Smooth muscle cell (in vitro differentiated cells): Measurements from ENCODE around the gene DMRTC2. TPM values are rescaled to one million over a fixed set of nuclear protein-coding genes. Genes with fewer than 3 reads are reported as not detected.
A peak's percentile ranks its signal among the peaks of the same experiment; 100 is the strongest.

ENCODE experiments used
- DNase-seq: peaks from one replicate; lab custom pipeline; 2025; ENCODE audit not compliant: unreplicated experiment; lab: John Stamatoyannopoulos, UW
- H2AFZ ChIP-seq: fragments of 200-600 bp; sonication (generic); 2 replicates; pipeline ENCODE4 v1.6.0; 2016; ENCODE audit warnings: antibody characterized with exemption, low read depth, mild to moderate bottlenecking
- H3F3A ChIP-seq: fragments of 200-600 bp; sonication (generic); 2 replicates; pipeline ENCODE4 v1.6.0; 2017; ENCODE audit warnings: antibody characterized with exemption, low read depth
- H3K27ac ChIP-seq: fragments of 200-600 bp; sonication (generic); 2 replicates; pipeline ENCODE4 v1.5.1; 2016; ENCODE audit warnings: low read depth, mild to moderate bottlenecking
- H3K27me3 ChIP-seq: fragments of 200-600 bp; sonication (generic); 2 replicates; pipeline ENCODE4 v1.6.1; 2016; ENCODE audit warnings: low read depth, mild to moderate bottlenecking
- H3K36me3 ChIP-seq: fragments of 200-600 bp; sonication (generic); 2 replicates; pipeline ENCODE4 v1.5.1; 2016; ENCODE audit warnings: low read depth
- H3K4me1 ChIP-seq: fragments of 200-600 bp; sonication (generic); 2 replicates; pipeline ENCODE4 v1.5.1; 2016; ENCODE audit warnings: low read depth
- H3K4me2 ChIP-seq: fragments of 200-600 bp; sonication (generic); 2 replicates; pipeline ENCODE4 v1.6.0; 2016; ENCODE audit warnings: mild to moderate bottlenecking
- H3K4me3 ChIP-seq: fragments of 200-600 bp; sonication (generic); 2 replicates; pipeline ENCODE4 v1.5.1; 2016; ENCODE audit warnings: mild to moderate bottlenecking
- H3K79me2 ChIP-seq: fragments of 200-600 bp; sonication (generic); 2 replicates; pipeline ENCODE4 v1.6.0; 2016; ENCODE audit warnings: low read depth, mild to moderate bottlenecking
- H3K9ac ChIP-seq: fragments of 200-600 bp; sonication (generic); 2 replicates; pipeline ENCODE4 v1.6.0; 2016; ENCODE audit warnings: low read depth
- H3K9me3 ChIP-seq: fragments of 200-600 bp; sonication (generic); replicated peaks from 2 replicates; pipeline ENCODE4 v1.5.1; 2016; ENCODE audit warnings: low read depth
- H4K20me1 ChIP-seq: fragments of 200-600 bp; sonication (generic); 2 replicates; pipeline ENCODE4 v1.6.0; 2016; ENCODE audit warnings: low read depth
- WGBS: methylation state at CpG from one replicate; pipeline ENCODE4 v1.1.7; 2016; ENCODE audit warnings: low lambda C conversion rate; 5-methylcytosine and 5-hydroxymethylcytosine counted together
- polyA plus RNA-seq: library from polyadenylated mRNA; unstranded; fragments of >200 nt; fragmentation: Nextera tagmentation; extraction: Ambion mirVana; gene quantifications from 2 replicates; pipeline ENCODE4 v1.2.1, GENCODE V29; 2016
- total RNA-seq: library from RNA; depleted of rRNA; stranded (reverse); fragments of >200 nt; gene quantifications from 2 replicates; pipeline ENCODE4 v1.2.3, GENCODE V29; 2014
- TF ChIP-seq, protein P1 (sequence below): fragments of 200-600 bp; sonication (generic); IDR thresholded peaks from 2 replicates; pipeline ENCODE4 v1.5.1; 2017; ENCODE audit warnings: borderline replicate concordance, mild to moderate bottlenecking, antibody characterized with exemption; ENCODE audit not compliant: insufficient read depth, poor library complexity, severe bottlenecking

Gene DMRTC2
- total and polyA plus RNA-seq, 2 experiments from 2014 or later, result not detected

DNA sequence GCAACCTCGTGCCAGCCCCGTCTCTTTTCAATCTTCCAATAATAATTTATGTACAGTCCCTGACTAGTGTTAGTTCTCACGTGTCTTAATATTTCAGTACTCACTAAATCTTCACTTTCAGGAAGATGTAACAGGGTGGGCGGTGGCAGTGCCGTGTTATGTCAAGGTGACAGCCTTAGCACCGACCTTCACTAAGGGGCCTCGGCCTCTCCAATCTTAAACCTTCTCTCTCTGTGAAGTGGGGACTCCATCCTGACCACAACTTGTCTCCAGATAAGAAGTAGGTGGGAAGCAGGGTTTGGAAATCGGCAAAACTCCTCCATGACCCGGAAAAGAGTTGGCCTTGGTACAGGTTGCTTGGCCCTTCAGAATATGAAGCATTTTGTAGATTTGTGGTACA, 17.0 kb downstream of the DMRTC2 start:
- WGBS, result 89% methylated on average over 9 of the region's 9 CpGs
- peaks cover 5% of the 10 kb centered on the region for H3K36me3 ChIP-seq
- H3K4me3 ChIP-seq, result peak overlapping the region; percentile 69
- H3K27ac ChIP-seq, result peak overlapping the region; percentile 91
- peak overlapping the region; percentile 99 for H3K9ac ChIP-seq
- peak overlapping the region; percentile 88 for H3K4me2 ChIP-seq
- peaks cover 21% of the 10 kb centered on the region for H3K4me1 ChIP-seq
- H3F3A ChIP-seq, result peaks cover 10% of the 10 kb centered on the region
- H3K9me3 ChIP-seq, result no peaks in the 10 kb centered on the region
- H4K20me1 ChIP-seq, result peaks cover 65% of the 10 kb centered on the region
- TF ChIP-seq, protein P1, sequence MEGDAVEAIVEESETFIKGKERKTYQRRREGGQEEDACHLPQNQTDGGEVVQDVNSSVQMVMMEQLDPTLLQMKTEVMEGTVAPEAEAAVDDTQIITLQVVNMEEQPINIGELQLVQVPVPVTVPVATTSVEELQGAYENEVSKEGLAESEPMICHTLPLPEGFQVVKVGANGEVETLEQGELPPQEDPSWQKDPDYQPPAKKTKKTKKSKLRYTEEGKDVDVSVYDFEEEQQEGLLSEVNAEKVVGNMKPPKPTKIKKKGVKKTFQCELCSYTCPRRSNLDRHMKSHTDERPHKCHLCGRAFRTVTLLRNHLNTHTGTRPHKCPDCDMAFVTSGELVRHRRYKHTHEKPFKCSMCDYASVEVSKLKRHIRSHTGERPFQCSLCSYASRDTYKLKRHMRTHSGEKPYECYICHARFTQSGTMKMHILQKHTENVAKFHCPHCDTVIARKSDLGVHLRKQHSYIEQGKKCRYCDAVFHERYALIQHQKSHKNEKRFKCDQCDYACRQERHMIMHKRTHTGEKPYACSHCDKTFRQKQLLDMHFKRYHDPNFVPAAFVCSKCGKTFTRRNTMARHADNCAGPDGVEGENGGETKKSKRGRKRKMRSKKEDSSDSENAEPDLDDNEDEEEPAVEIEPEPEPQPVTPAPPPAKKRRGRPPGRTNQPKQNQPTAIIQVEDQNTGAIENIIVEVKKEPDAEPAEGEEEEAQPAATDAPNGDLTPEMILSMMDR, result no peak
- DNase-seq, result no peak
- no peak overlapping the region for H2AFZ ChIP-seq
- no peaks in the 10 kb centered on the region for H3K27me3 ChIP-seq
- H3K79me2 ChIP-seq, result peaks cover 66% of the 10 kb centered on the region

DNA sequence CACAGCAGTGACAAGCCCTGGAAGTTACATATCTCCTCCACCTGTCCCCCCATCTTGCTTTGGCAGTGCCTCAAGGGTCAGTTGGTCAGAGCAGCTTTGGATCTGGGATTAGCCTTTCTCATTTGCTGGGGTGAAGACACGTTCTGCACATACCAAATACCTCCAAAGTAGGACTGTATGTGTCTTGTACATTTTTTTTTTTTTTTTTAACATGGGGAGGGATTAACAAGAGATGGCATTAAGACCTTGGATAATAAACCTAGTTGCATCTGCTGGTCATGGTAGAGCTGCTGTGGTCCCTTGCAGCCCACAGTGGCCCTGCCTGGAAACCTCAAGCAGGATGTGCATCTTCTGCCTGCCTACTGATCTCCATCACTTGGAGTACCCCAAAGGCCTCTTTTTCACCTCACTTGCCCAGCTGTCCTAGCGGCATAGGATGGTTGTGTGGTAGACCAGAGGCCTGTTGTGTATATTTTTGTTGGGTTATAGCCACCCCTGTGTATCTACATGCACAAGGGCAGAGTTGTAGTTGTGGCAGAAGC, 17.7 kb downstream of the DMRTC2 start:
- no peaks in the 10 kb centered on the region for H3K27me3 ChIP-seq
- H3K9me3 ChIP-seq, result no peaks in the 10 kb centered on the region
- WGBS, result 89% methylated on average over 2 of the region's 2 CpGs
- TF ChIP-seq, protein P1, result no peak
- H3K9ac ChIP-seq, result peak overlapping the region; percentile 99
- H3K36me3 ChIP-seq, result peaks cover 5% of the 10 kb centered on the region
- H2AFZ ChIP-seq, result no peak overlapping the region
- peaks cover 71% of the 10 kb centered on the region for H3K79me2 ChIP-seq
- no peak overlapping the region for H3K27ac ChIP-seq
- H4K20me1 ChIP-seq, result peaks cover 71% of the 10 kb centered on the region
- H3K4me1 ChIP-seq, result peaks cover 21% of the 10 kb centered on the region
- peaks cover 15% of the 10 kb centered on the region for H3F3A ChIP-seq
- H3K4me2 ChIP-seq, result peak overlapping the region; percentile 88
- DNase-seq, result no peak
- H3K4me3 ChIP-seq, result peak overlapping the region; percentile 69

DNA sequence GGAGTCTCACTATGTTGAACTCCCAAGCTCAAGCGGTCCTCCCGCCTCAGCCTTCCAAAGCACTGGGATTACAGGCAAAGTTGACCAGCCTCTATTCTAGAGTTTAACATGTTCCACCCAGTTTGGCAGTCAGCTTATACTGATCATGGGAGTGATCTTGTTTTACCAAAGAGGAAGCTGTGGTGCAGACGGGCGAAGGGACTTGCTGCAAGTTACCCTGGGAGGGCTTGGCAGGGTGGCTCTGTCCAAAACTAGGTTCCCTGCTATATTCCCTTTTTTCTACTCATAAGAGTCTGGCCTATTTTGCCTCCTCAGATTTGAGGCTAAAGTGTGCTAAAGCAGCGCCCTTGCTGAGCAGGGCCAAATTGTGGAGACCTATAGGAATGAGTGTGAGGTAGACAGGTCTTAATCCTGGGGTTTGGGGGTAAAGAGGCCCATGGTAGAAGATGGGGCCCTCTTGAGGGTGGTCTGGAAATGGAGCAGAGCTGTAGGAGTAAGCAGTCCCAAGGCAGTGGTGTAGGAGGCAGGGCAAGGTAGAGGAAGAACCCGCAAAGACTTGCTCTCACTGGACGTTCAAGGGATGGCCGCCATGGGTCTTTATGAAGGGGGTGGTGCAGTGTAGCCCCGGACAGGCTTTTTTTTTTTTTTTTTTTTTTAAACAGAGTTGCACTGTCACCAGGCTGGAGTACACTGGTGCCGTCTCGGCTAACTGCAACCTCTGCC, 18.5 kb downstream of the DMRTC2 start:
- Histone ChIP-seq H4K20me1 (peaks cover 80% of the 10 kb centered on the region), H3K4me2 (no peak overlapping the region), H2AFZ (no peak overlapping the region), H3K36me3 (peaks cover 5% of the 10 kb centered on the region), H3F3A (peaks cover 15% of the 10 kb centered on the region), H3K9me3 (no peaks in the 10 kb centered on the region), H3K27me3 (no peaks in the 10 kb centered on the region), H3K27ac (no peak overlapping the region), H3K9ac (no peak overlapping the region), H3K4me3 (no peak overlapping the region), H3K79me2 (peaks cover 79% of the 10 kb centered on the region), H3K4me1 (peaks cover 21% of the 10 kb centered on the region)
- 91% methylated on average over 11 of the region's 11 CpGs for WGBS
- TF ChIP-seq, protein P1, result no peak
- no peak for DNase-seq

DNA sequence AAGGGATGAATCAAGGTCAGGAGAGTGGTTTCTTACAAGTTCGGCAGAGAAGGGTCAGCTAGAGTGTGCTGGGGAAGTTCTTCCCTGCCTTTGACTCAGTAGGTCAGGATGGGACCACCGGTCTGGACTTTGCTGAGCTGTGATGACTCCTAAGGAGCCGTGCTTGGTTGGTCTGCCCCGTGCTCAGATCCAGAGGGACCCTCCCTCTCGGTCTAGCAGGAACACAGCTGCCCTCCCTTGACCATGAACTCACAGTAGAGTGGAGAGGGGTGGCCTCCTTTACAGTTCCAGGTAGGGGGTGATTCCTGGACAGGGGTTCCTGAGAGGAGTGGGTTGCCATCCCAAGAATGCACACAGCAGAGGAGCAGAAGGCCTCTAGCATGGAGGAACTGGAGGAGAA, 19.5 kb downstream of the DMRTC2 start:
- no peak overlapping the region for H3K9ac ChIP-seq
- H3K4me1 ChIP-seq, result peaks cover 17% of the 10 kb centered on the region
- peaks cover 90% of the 10 kb centered on the region for H4K20me1 ChIP-seq
- H2AFZ ChIP-seq, result no peak overlapping the region
- TF ChIP-seq, protein P1, result no peak
- DNase-seq, result no peak
- no peaks in the 10 kb centered on the region for H3K27me3 ChIP-seq
- H3K4me2 ChIP-seq, result no peak overlapping the region
- peaks cover 15% of the 10 kb centered on the region for H3F3A ChIP-seq
- H3K27ac ChIP-seq, result peak overlapping the region; percentile 1
- H3K79me2 ChIP-seq, result peaks cover 79% of the 10 kb centered on the region
- 94% methylated on average over 5 of the region's 5 CpGs for WGBS
- H3K9me3 ChIP-seq, result no peaks in the 10 kb centered on the region
- no peak overlapping the region for H3K4me3 ChIP-seq
- peaks cover 5% of the 10 kb centered on the region for H3K36me3 ChIP-seq
